Fibroblast of the aortic adventitia (primary cell): Measurements from ENCODE around the gene MXRA8. TPM values are rescaled to one million over a fixed set of nuclear protein-coding genes. Genes with fewer than 3 reads are reported as not detected.

Experiments used
- DNase-seq: peaks from one replicate; pipeline ENCODE4 v3.0.0-alpha.2; 2010; ENCODE audit warnings: low read depth
- H3K4me3 ChIP-seq: 2 replicates; pipeline ENCODE4 v1.5.1; 2011; ENCODE audit warnings: low read depth, mild to moderate bottlenecking, control low read depth, low read length, moderate library complexity
- CTCF ChIP-seq: IDR thresholded peaks from 2 replicates; pipeline ENCODE4 v1.5.1; 2011; ENCODE audit warnings: mild to moderate bottlenecking, low read length, control low read depth, inconsistent platforms; ENCODE audit not compliant: insufficient read depth
- total RNA-seq: library from RNA; depleted of rRNA; stranded (reverse); fragments of >200 nt; gene quantifications from 2 replicates; pipeline ENCODE4 v1.2.3, GENCODE V29; 2012; ENCODE audit warnings: low replicate concordance

Gene MXRA8
- total RNA-seq, 1 donor: 367 TPM

- DNase-seq: no peak
- H3K4me3 ChIP-seq: peak overlapping the region; percentile 88
- TF ChIP-seq CTCF: no peak
Measured at GRCh38 chr1:1357871-1358432, 403 bp downstream of the MXRA8 start.

GRCh38 chr1:1356796-1357401 lies 1.5 kb downstream of the MXRA8 start:
- peak overlapping the region; percentile 88 for H3K4me3 ChIP-seq
- DNase-seq: no peak
- no peak for TF ChIP-seq CTCF

- peak overlapping the region; percentile 88 for H3K4me3 ChIP-seq
- no peak for TF ChIP-seq CTCF
- DNase-seq: no peak
Measured at GRCh38 chr1:1356166-1356795, 2.1 kb downstream of the MXRA8 start.

GRCh38 chr1:1355416-1355815 lies 2.9 kb downstream of the MXRA8 start:
- no peak for TF ChIP-seq CTCF
- H3K4me3 ChIP-seq: peak overlapping the region; percentile 88
- DNase-seq: no peak

- no peak for TF ChIP-seq CTCF
- peak overlapping the region; percentile 88 for H3K4me3 ChIP-seq
- no peak for DNase-seq
Measured at GRCh38 chr1:1354271-1355247, 3.8 kb downstream of the MXRA8 start.

GRCh38 chr1:1353389-1354151 lies 4.8 kb downstream of the MXRA8 start:
- TF ChIP-seq CTCF: no peak
- H3K4me3 ChIP-seq: peak overlapping the region; percentile 13
- DNase-seq: no peak
